Ishikawa (cell line): ENCODE data around the gene CTNNA3.

Experiments
- CEBPB ChIP-seq: IDR thresholded peaks from 2 replicates; pipeline ENCODE4 v1.6.1; 2012
- EGR1 ChIP-seq: IDR thresholded peaks from 2 replicates; pipeline ENCODE4 v1.6.1; 2012
- FOXM1 ChIP-seq: IDR thresholded peaks from 2 replicates; pipeline ENCODE4 v1.6.1; 2012; ENCODE audit warnings: low read depth, borderline replicate concordance
- MAX ChIP-seq: IDR thresholded peaks from 2 replicates; pipeline ENCODE4 v1.6.1; 2012
- NFIC ChIP-seq: IDR thresholded peaks from 2 replicates; pipeline ENCODE4 v1.6.1; 2012
- RAD21 ChIP-seq: IDR thresholded peaks from 2 replicates; pipeline ENCODE4 v1.6.1; 2012; ENCODE audit warnings: low read depth
- TAF1 ChIP-seq: IDR thresholded peaks from 2 replicates; pipeline ENCODE4 v1.6.1; 2012; ENCODE audit warnings: low read depth, mild to moderate bottlenecking
- TEAD4 ChIP-seq: IDR thresholded peaks from 2 replicates; pipeline ENCODE4 v1.6.1; 2012
- USF1 ChIP-seq: IDR thresholded peaks from 2 replicates; pipeline ENCODE4 v1.6.1; 2012
- YY1 ChIP-seq: IDR thresholded peaks from 2 replicates; pipeline ENCODE4 v1.6.1; 2012; ENCODE audit warnings: low read depth
- ZBTB7A ChIP-seq: IDR thresholded peaks from 2 replicates; pipeline ENCODE4 v1.6.1; 2012; ENCODE audit warnings: low read depth

- TF ChIP-seq RAD21 (no peak), TAF1 (no peak), USF1 (no peak), EGR1 (no peak), ZBTB7A (no peak), TEAD4 (no peak), CEBPB (no peak), MAX (no peak), FOXM1 (no peak), YY1 (no peak), NFIC (no peak)
These were observed 646.0 kb downstream of the CTNNA3 start for GRCh38 chr10:67049988-67050387.
